Endothelial cell of umbilical vein (primary cell): ENCODE data around the gene ZHX3.

ENCODE experiments used
- CTCF ChIP-seq, 2 donors: IDR thresholded peaks; 1 replicate in 1 of 2; 2 replicates in 1 of 2; pipeline ENCODE4 v1.5.1; 2011; ENCODE audit warnings: low read length in 2 of 2, mild to moderate bottlenecking in 2 of 2, moderate library complexity in 2 of 2, control low read depth in 1 of 2, inconsistent platforms in 1 of 2, low read depth in 1 of 2; ENCODE audit not compliant: insufficient read depth in 1 of 2; ENCODE audit errors: extremely low read depth in 1 of 2
- EZH2 ChIP-seq: IDR thresholded peaks from 2 replicates; pipeline ENCODE4 v1.6.1; 2012; ENCODE audit warnings: borderline replicate concordance, low read depth, mild to moderate bottlenecking, moderate library complexity, low read length, inconsistent platforms; ENCODE audit not compliant: severe bottlenecking
- FOS ChIP-seq: IDR thresholded peaks from 2 replicates; pipeline ENCODE4 v1.6.1; 2011; ENCODE audit warnings: mild to moderate bottlenecking, low read length, moderate library complexity, borderline replicate concordance; ENCODE audit not compliant: insufficient read depth
- MAX ChIP-seq: IDR thresholded peaks from 2 replicates; pipeline ENCODE4 v1.6.1; 2011; ENCODE audit not compliant: insufficient read depth, insufficient read length
- POLR2A ChIP-seq: IDR thresholded peaks from 2 replicates; pipeline ENCODE4 v1.6.1; 2012; ENCODE audit warnings: low read depth, mild to moderate bottlenecking, control low read depth, low read length
- POLR2AphosphoS5 ChIP-seq: IDR thresholded peaks from 2 replicates; pipeline ENCODE4 v1.6.1; 2012; ENCODE audit warnings: low read depth, mild to moderate bottlenecking, control low read depth, low read length, moderate library complexity; ENCODE audit not compliant: insufficient read depth

- TF ChIP-seq CTCF (IDR thresholded peaks at IDR 0.05; ENCODE audit: extremely low read depth in 1 of 2, insufficient read depth in 1 of 2, low read depth in 1 of 2, low read length in 2 of 2) (no peak), EZH2 (no peak), MAX (no peak), POLR2A (no peak), FOS (no peak), POLR2AphosphoS5 (no peak)
These were observed 149.9 kb downstream of the ZHX3 start for GRCh38 chr20:41167481-41168253.
